Hepatocyte (in vitro differentiated cells): ENCODE data around the gene JAKMIP3.

Source experiments
- CTCF ChIP-seq: fragments of 200-600 bp; sonication (generic); IDR thresholded peaks from 2 replicates; pipeline ENCODE4 v1.5.1; 2016; ENCODE audit warnings: antibody characterized with exemption, mild to moderate bottlenecking; ENCODE audit not compliant: poor library complexity
- EZH2 ChIP-seq: fragments of 200-600 bp; sonication (generic); IDR thresholded peaks from 2 replicates; pipeline ENCODE4 v1.6.1; 2016; ENCODE audit warnings: antibody characterized with exemption, mild to moderate bottlenecking, borderline replicate concordance
- EZH2phosphoT487 ChIP-seq: fragments of 200-600 bp; sonication (generic); IDR thresholded peaks from one replicate; pipeline ENCODE4 v1.6.1; 2018; ENCODE audit warnings: antibody characterized with exemption, mild to moderate bottlenecking, low read depth, moderate library complexity; ENCODE audit not compliant: unreplicated experiment, severe bottlenecking

DNA sequence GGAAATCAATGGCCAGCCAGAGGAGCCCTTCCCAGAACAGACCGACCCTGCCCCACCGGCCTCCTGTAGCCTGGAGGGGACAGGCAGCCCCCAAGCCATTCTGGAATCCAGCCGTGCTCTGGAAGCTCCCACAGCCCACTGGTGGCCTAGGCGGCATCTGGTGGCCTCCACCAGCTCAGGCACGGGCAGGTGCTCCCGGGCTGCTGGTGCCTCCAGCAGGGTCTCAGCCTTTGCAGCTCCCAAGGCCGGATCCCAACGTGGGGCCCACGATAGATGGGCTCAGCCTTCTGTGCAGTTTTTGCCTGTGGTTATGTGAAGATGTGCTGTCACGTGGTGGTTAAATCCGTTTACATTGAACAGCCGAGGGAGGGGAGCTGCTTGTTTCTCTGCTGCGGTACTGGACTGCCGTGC is 44.4 kb downstream of the JAKMIP3 start:
- TF ChIP-seq CTCF (no peak), EZH2phosphoT487 (no peak), EZH2 (no peak)
